B cell (primary cell): Measurements from ENCODE around the gene EME1. TPM values are rescaled to one million over a fixed set of nuclear protein-coding genes. Genes with fewer than 3 reads are reported as not detected.

Experiments used
- ATAC-seq: fragments of 200-7000 bp; cut with Tn5 transposase; one replicate; pipeline ENCODE4 v1.10.0; 2021; ENCODE audit warnings: low read depth, mild to moderate bottlenecking, moderate number of reproducible peaks, moderate library complexity
- CTCF ChIA-PET: fragments of 350-600 bp; sonication (Branson Sonifier 250); formaldehyde crosslinking; loops from one replicate; lab custom pipeline; 2021; ENCODE audit warnings: antibody characterized with exemption, inconsistent platforms; lab: Charles Lee
- POLR2A ChIA-PET: fragments of 350-600 bp; sonication (Branson Sonifier 250); formaldehyde crosslinking; loops from one replicate; lab custom pipeline; 2021; ENCODE audit warnings: antibody characterized with exemption; lab: Charles Lee
- DNase-seq: peaks from one replicate; pipeline ENCODE4 v3.0.0; 2013
- H2AFZ ChIP-seq: 2 replicates; pipeline ENCODE4 v1.6.1; 2012; ENCODE audit warnings: mild to moderate bottlenecking, low read depth, low read length; ENCODE audit not compliant: insufficient read depth, poor library complexity, severe bottlenecking
- H3K27ac ChIP-seq, 2 donors: 1 replicate in 1 of 2; 2 replicates in 1 of 2; pipeline ENCODE4 v1.5.1; 2012 to 2013; ENCODE audit warnings: low read length in 2 of 2, mild to moderate bottlenecking in 2 of 2, moderate library complexity in 1 of 2
- H3K27me3 ChIP-seq, 4 experiments: fragments of 200-600 bp in 1 of 4; sonication (generic) in 1 of 4; replicated peaks in 1 of 4; 1 replicate in 2 of 4; 2 replicates in 2 of 4; pipeline versions ENCODE4 v1.6.1 to v1.7.0; 2013 to 2016; ENCODE audit warnings: low read length in 3 of 4, mild to moderate bottlenecking in 2 of 4, mixed read lengths in 1 of 4, moderate library complexity in 1 of 4; ENCODE audit not compliant: insufficient read depth in 4 of 4, control insufficient read depth in 3 of 4; ENCODE audit errors: control extremely low read depth in 1 of 4
- H3K36me3 ChIP-seq, 2 experiments: replicated peaks in 1 of 2; 1 replicate in 1 of 2; 2 replicates in 1 of 2; pipeline versions ENCODE4 v1.6.1 to v1.7.1; 2013; ENCODE audit warnings: low read length in 1 of 2; ENCODE audit not compliant: insufficient read depth in 2 of 2, control insufficient read depth in 1 of 2; ENCODE audit errors: control extremely low read depth in 1 of 2, extremely low read depth in 1 of 2
- H3K4me1 ChIP-seq, 2 donors: fragments of 200-600 bp in 1 of 2; sonication (generic) in 1 of 2; 1 replicate in 1 of 2; 2 replicates in 1 of 2; pipeline versions ENCODE4 v1.5.1 to v1.6.1; 2013 to 2017; ENCODE audit warnings: low read length in 2 of 2; ENCODE audit not compliant: control insufficient read depth in 2 of 2, insufficient read depth in 2 of 2
- H3K4me2 ChIP-seq: replicated peaks from 2 replicates; pipeline ENCODE3; 2012; ENCODE audit warnings: mild to moderate bottlenecking, low read depth, low read length; ENCODE audit not compliant: poor library complexity, severe bottlenecking
- H3K4me3 ChIP-seq, 5 experiments: fragments of 200-600 bp in 1 of 5; sonication (generic) in 1 of 5; 1 replicate in 3 of 5; 2 replicates in 2 of 5; pipeline versions ENCODE4 v1.5.1 to v1.7.0; 2011 to 2016; ENCODE audit warnings: low read length in 4 of 5, mild to moderate bottlenecking in 4 of 5, low read depth in 2 of 5, control low read depth in 1 of 5, moderate library complexity in 1 of 5; ENCODE audit not compliant: insufficient read depth in 1 of 5; ENCODE audit errors: control extremely low read depth in 1 of 5, extremely low read depth in 1 of 5
- H3K79me2 ChIP-seq: fragments of 200-600 bp; sonication (generic); one replicate; pipeline ENCODE4 v1.6.0; 2016; ENCODE audit warnings: low read length; ENCODE audit not compliant: control insufficient read depth, insufficient read depth
- H3K9ac ChIP-seq: fragments of 200-600 bp; sonication (generic); 2 replicates; pipeline ENCODE4 v1.6.1; 2017; ENCODE audit warnings: mild to moderate bottlenecking, low read length, moderate library complexity
- H3K9me3 ChIP-seq, 3 donors: one replicate each; pipeline versions ENCODE4 v1.6.1 to v1.7.1; 2013; ENCODE audit warnings: low read length in 2 of 3; ENCODE audit not compliant: control insufficient read depth in 2 of 3, insufficient read depth in 1 of 3; ENCODE audit errors: control extremely low read depth in 1 of 3
- H4K20me1 ChIP-seq: 2 replicates; pipeline ENCODE4 v1.6.0; 2012; ENCODE audit warnings: mild to moderate bottlenecking, low read length; ENCODE audit not compliant: insufficient read depth, control insufficient read depth, poor library complexity, severe bottlenecking
- H3K27ac Mint-ChIP-seq: one replicate; pipeline ENCODE4 v1.8.0; 2021; ENCODE audit warnings: mixed read lengths
- H3K27me3 Mint-ChIP-seq: one replicate; pipeline ENCODE4 v1.8.0; 2021; ENCODE audit warnings: mixed read lengths
- H3K4me1 Mint-ChIP-seq: one replicate; pipeline ENCODE4 v1.8.0; 2021; ENCODE audit warnings: mixed read lengths
- H3K4me3 Mint-ChIP-seq: one replicate; pipeline ENCODE4 v1.8.0; 2021; ENCODE audit warnings: mixed read lengths
- H3K9me3 Mint-ChIP-seq: one replicate; pipeline ENCODE4 v1.8.0; 2022; ENCODE audit warnings: mixed read lengths; ENCODE audit not compliant: insufficient read depth
- CTCF ChIP-seq: fragments of 200-600 bp; IDR thresholded peaks from one replicate; pipeline ENCODE4 v1.8.0; 2022; ENCODE audit warnings: antibody characterized with exemption, mild to moderate bottlenecking
- EZH2 ChIP-seq: IDR thresholded peaks from 2 replicates; pipeline ENCODE4 v1.6.1; 2012; ENCODE audit warnings: borderline replicate concordance, low read depth, mild to moderate bottlenecking, moderate library complexity, low read length; ENCODE audit not compliant: insufficient read depth, poor library complexity, severe bottlenecking
- WGBS: methylation state at CpG from one replicate; pipeline ENCODE4 v1.1.5; 2013; ENCODE audit warnings: missing lambda C conversion rate; ENCODE audit not compliant: insufficient coverage; 5-methylcytosine and 5-hydroxymethylcytosine counted together
- intact Hi-C: fragments of 100-400 bp; cut with micrococcal nuclease; formaldehyde crosslinking; loops from one replicate; pipeline ENCODE4 v1.10.0; 2022
- polyA plus RNA-seq: library from polyadenylated mRNA; depleted of rRNA; stranded (reverse); fragments of >200 nt; gene quantifications from 2 replicates; pipeline ENCODE4 v1.2.3, GENCODE V29; 2012
- total RNA-seq, 2 donors: library from RNA; stranded (reverse); fragments of 120-200 nt in 1 of 2; gene quantifications; 1 replicate in 1 of 2; 2 replicates in 1 of 2; pipeline versions ENCODE4 v1.2.3 to v1.2.4, GENCODE V29; 2013 to 2022

The EME1 gene
- total and polyA plus RNA-seq, 2 donors (not counting 1 experiment from before 2014, with no cell fraction given) = 1.6 to 2.3 TPM

- peaks cover 6 to 8% of the 10 kb centered on the region in 2 donors for H3K4me1 ChIP-seq
- ChIA-PET POLR2A (no interaction called here), CTCF (interaction anchor here (1.1 to 2.9 kb wide), 2 partner anchors 8 to 27 kb away, joined by 4 to 12 read pairs; partner anchors contain the start of gene LRRC59)
- no peaks in the 10 kb centered on the region for H3K27me3 Mint-ChIP-seq
- no peaks in the 10 kb centered on the region for H3K9me3 Mint-ChIP-seq
- no peak for ATAC-seq
- intact Hi-C loops = no loop called here
- H4K20me1 ChIP-seq = peaks cover 17% of the 10 kb centered on the region
- no peak overlapping the region for H2AFZ ChIP-seq
- H3K9me3 ChIP-seq = no peaks in the 10 kb centered on the region
- no peak overlapping the region for H3K4me2 ChIP-seq
- H3K4me3 Mint-ChIP-seq = no peak overlapping the region
- TF ChIP-seq CTCF (no peak), EZH2 (no peak)
- peaks cover 45 to 96% of the 10 kb centered on the region in 2 experiments for H3K36me3 ChIP-seq
- H3K27ac ChIP-seq = no peak overlapping the region
- H3K4me1 Mint-ChIP-seq = peaks cover 14% of the 10 kb centered on the region
- H3K9ac ChIP-seq = no peak overlapping the region
- no peak overlapping the region for H3K27ac Mint-ChIP-seq
- no peaks in the 10 kb centered on the region for H3K27me3 ChIP-seq
- H3K4me3 ChIP-seq = no peak overlapping the region
- H3K79me2 ChIP-seq = peaks cover 2% of the 10 kb centered on the region
- DNase-seq = no peak
- 97% methylated on average over 3 of the region's 3 CpGs for WGBS
Observed at GRCh38 chr17:50388728-50389127, 15.7 kb downstream of the EME1 start.

DNA sequence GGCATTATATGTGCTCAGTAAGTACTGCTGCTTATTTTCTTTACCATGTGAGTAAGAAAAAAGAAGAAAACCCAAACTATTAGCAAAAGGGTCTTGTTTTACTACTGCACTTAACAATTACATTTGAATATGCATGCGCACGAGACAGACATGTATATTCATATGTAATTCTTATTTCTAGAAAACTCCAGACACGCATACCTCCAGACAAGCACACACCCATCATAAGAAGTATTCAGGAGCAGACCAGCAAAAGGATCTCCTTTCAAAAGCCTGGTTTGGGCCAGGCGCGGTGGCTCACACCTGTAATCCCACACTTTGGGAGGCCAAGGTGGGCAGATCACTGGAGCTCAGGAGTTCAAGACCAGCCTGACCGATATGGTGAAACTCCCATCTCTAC lies 16.5 kb downstream of the EME1 start:
- H3K9me3 ChIP-seq = no peaks in the 10 kb centered on the region
- Mint-ChIP-seq H3K4me1 (peaks cover 18% of the 10 kb centered on the region), H3K9me3 (no peaks in the 10 kb centered on the region), H3K4me3 (no peak overlapping the region), H3K27ac (no peak overlapping the region), H3K27me3 (no peaks in the 10 kb centered on the region)
- TF ChIP-seq CTCF (no peak), EZH2 (no peak)
- H4K20me1 ChIP-seq = peaks cover 20% of the 10 kb centered on the region
- H3K9ac ChIP-seq = no peak overlapping the region
- H3K36me3 ChIP-seq = peaks cover 48 to 96% of the 10 kb centered on the region in 2 experiments
- H3K4me2 ChIP-seq = no peak overlapping the region
- no peak overlapping the region for H2AFZ ChIP-seq
- H3K4me3 ChIP-seq = no peak overlapping the region
- ChIA-PET CTCF (interaction anchor here (2.9 kb wide), 1 partner anchor 28 kb away, joined by 12 read pairs; no protein-coding TSS in a partner anchor), POLR2A (no interaction called here)
- no CpG with 5 or more reads among the region's 6 CpGs for WGBS
- peaks cover 8% of the 10 kb centered on the region for H3K79me2 ChIP-seq
- no peaks in the 10 kb centered on the region for H3K27me3 ChIP-seq
- DNase-seq (no peak), ATAC-seq (no peak)
- H3K4me1 ChIP-seq = peaks cover 6 to 8% of the 10 kb centered on the region in 2 donors
- no peak overlapping the region for H3K27ac ChIP-seq
- intact Hi-C loops = no loop called here
